ENCODE measurements around the gene CNOT6L.
A peak's percentile ranks its signal among the peaks of the same experiment; 100 is the strongest.
"Not testable (repeated sequence)": the region's sequence is repeated elsewhere in the genome, so short reads cannot be mapped to it uniquely, and the experiment has no call there.

CNOT6L gene

GRCh38 chr4:77818602-77819403 is at the start of gene CNOT6L:
TSS of gene CNOT6L (minus strand) at chr4:77819368. CDS start at chr4:77819308, 60 bp downstream.
- Histone ChIP-seq H3K9me3 (ENCODE audit: control insufficient read depth in 2 of 2, low read length in 2 of 2) (no peaks in the 10 kb centered on the region), H3K4me3 (ENCODE audit: low read length in 2 of 2) (peak within 1 kb of the TSS; percentile 92 to 97), H3K9ac (ENCODE audit: low read length in 2 of 2) (peak within 1 kb of the TSS; percentile 91 to 98), H3K27ac (ENCODE audit: low read length) (peak within 1 kb of the TSS; percentile 95), H3K4me1 (ENCODE audit: control insufficient read depth, insufficient read depth, low read length) (peaks cover 9% of the 10 kb centered on the region), H3K36me3 (ENCODE audit: control insufficient read depth in 2 of 2, insufficient read depth in 2 of 2, low read length in 2 of 2) (no peaks in the 10 kb centered on the region), H3K27me3 (ENCODE audit: control insufficient read depth in 1 of 2, insufficient read depth in 2 of 2, low read length in 2 of 2) (no peaks in the 10 kb centered on the region)

GRCh38 chr4:77865259-77865658 is 46.1 kb upstream of the CNOT6L start:
- H3K4me1 ChIP-seq (ENCODE audit: control insufficient read depth, insufficient read depth, low read length): peaks cover 4% of the 10 kb centered on the region

GRCh38 chr4:77863341-77863740 is 44.2 kb upstream of the CNOT6L start:
- not testable (repeated sequence) for H3K9me3 ChIP-seq (ENCODE audit: control insufficient read depth in 2 of 2, low read length in 2 of 2); H3K27me3 ChIP-seq (ENCODE audit: control insufficient read depth in 1 of 2, insufficient read depth in 2 of 2, low read length in 2 of 2); H3K36me3 ChIP-seq (ENCODE audit: control insufficient read depth in 2 of 2, insufficient read depth in 2 of 2, low read length in 2 of 2); H3K4me1 ChIP-seq (ENCODE audit: control insufficient read depth, insufficient read depth, low read length)
- H3K27ac ChIP-seq (ENCODE audit: low read length): peak overlapping the region; percentile 96
- peak overlapping the region; percentile 98 to 100 for H3K4me3 ChIP-seq (ENCODE audit: low read length in 2 of 2)
- H3K9ac ChIP-seq (ENCODE audit: low read length in 2 of 2): peak overlapping the region; percentile 95 to 99

More at GRCh38 chr4:77865259-77865658, 46.1 kb upstream of the CNOT6L start:
- H3K9me3 ChIP-seq (ENCODE audit: control insufficient read depth in 2 of 2, low read length in 2 of 2): no peaks in the 10 kb centered on the region
- no peaks in the 10 kb centered on the region for H3K27me3 ChIP-seq (ENCODE audit: control insufficient read depth in 1 of 2, insufficient read depth in 2 of 2, low read length in 2 of 2)
- H3K4me3 ChIP-seq (ENCODE audit: low read length in 2 of 2): no peak overlapping the region
- no peak overlapping the region for H3K9ac ChIP-seq (ENCODE audit: low read length in 2 of 2)
- H3K27ac ChIP-seq (ENCODE audit: low read length): no peak overlapping the region
- H3K36me3 ChIP-seq (ENCODE audit: control insufficient read depth in 2 of 2, insufficient read depth in 2 of 2, low read length in 2 of 2): peaks cover 0 to 4% of the 10 kb centered on the region in 2 donors

GRCh38 chr4:77862478-77863216 is 43.5 kb upstream of the CNOT6L start, which contains the start of gene MRPL1:
TSS of gene MRPL1 (plus strand) at chr4:77862830. CDS start at chr4:77862849, 19 bp downstream.
- Histone ChIP-seq H3K27me3 (ENCODE audit: control insufficient read depth in 1 of 2, insufficient read depth in 2 of 2, low read length in 2 of 2) (no peaks in the 10 kb centered on the region), H3K36me3 (ENCODE audit: control insufficient read depth in 2 of 2, insufficient read depth in 2 of 2, low read length in 2 of 2) (no peaks in the 10 kb centered on the region), H3K4me1 (ENCODE audit: control insufficient read depth, insufficient read depth, low read length) (peaks cover 4% of the 10 kb centered on the region), H3K27ac (ENCODE audit: low read length) (peak within 1 kb of the TSS; percentile 96), H3K4me3 (ENCODE audit: low read length in 2 of 2) (peak within 1 kb of the TSS; percentile 98 to 100), H3K9ac (ENCODE audit: low read length in 2 of 2) (peak within 1 kb of the TSS; percentile 95 to 99), H3K9me3 (ENCODE audit: control insufficient read depth in 2 of 2, low read length in 2 of 2) (no peaks in the 10 kb centered on the region)

- H3K27ac ChIP-seq (ENCODE audit: low read length): peak overlapping the region; percentile 96
- peak overlapping the region; percentile 95 to 99 for H3K9ac ChIP-seq (ENCODE audit: low read length in 2 of 2)
- peaks cover 4% of the 10 kb centered on the region for H3K4me1 ChIP-seq (ENCODE audit: control insufficient read depth, insufficient read depth, low read length)
- H3K4me3 ChIP-seq (ENCODE audit: low read length in 2 of 2): peak overlapping the region; percentile 98 to 100
- H3K27me3 ChIP-seq (ENCODE audit: control insufficient read depth in 1 of 2, insufficient read depth in 2 of 2, low read length in 2 of 2): no peaks in the 10 kb centered on the region
- H3K9me3 ChIP-seq (ENCODE audit: control insufficient read depth in 2 of 2, low read length in 2 of 2): no peaks in the 10 kb centered on the region
- no peaks in the 10 kb centered on the region for H3K36me3 ChIP-seq (ENCODE audit: control insufficient read depth in 2 of 2, insufficient read depth in 2 of 2, low read length in 2 of 2)
Measured at GRCh38 chr4:77861495-77861894, 42.3 kb upstream of the CNOT6L start.

GRCh38 chr4:77859256-77859655 is 40.1 kb upstream of the CNOT6L start:
- Histone ChIP-seq H3K27ac (ENCODE audit: low read length) (no peak overlapping the region), H3K9ac (ENCODE audit: low read length in 2 of 2) (no peak overlapping the region), H3K27me3 (ENCODE audit: control insufficient read depth in 1 of 2, insufficient read depth in 2 of 2, low read length in 2 of 2) (no peaks in the 10 kb centered on the region), H3K4me1 (ENCODE audit: control insufficient read depth, insufficient read depth, low read length) (peaks cover 4% of the 10 kb centered on the region), H3K4me3 (ENCODE audit: low read length in 2 of 2) (no peak overlapping the region), H3K36me3 (ENCODE audit: control insufficient read depth in 2 of 2, insufficient read depth in 2 of 2, low read length in 2 of 2) (no peaks in the 10 kb centered on the region), H3K9me3 (ENCODE audit: control insufficient read depth in 2 of 2, low read length in 2 of 2) (no peaks in the 10 kb centered on the region)

GRCh38 chr4:77856152-77856551 is 37.0 kb upstream of the CNOT6L start:
- H3K27me3 ChIP-seq (ENCODE audit: control insufficient read depth in 1 of 2, insufficient read depth in 2 of 2, low read length in 2 of 2): no peaks in the 10 kb centered on the region
- H3K9me3 ChIP-seq (ENCODE audit: control insufficient read depth in 2 of 2, low read length in 2 of 2): no peaks in the 10 kb centered on the region
- no peaks in the 10 kb centered on the region for H3K4me1 ChIP-seq (ENCODE audit: control insufficient read depth, insufficient read depth, low read length)
- H3K9ac ChIP-seq (ENCODE audit: low read length in 2 of 2): no peak overlapping the region
- H3K4me3 ChIP-seq (ENCODE audit: low read length in 2 of 2): no peak overlapping the region
- H3K27ac ChIP-seq (ENCODE audit: low read length): no peak overlapping the region
- H3K36me3 ChIP-seq (ENCODE audit: control insufficient read depth in 2 of 2, insufficient read depth in 2 of 2, low read length in 2 of 2): no peaks in the 10 kb centered on the region

GRCh38 chr4:77854431-77855111 is 35.4 kb upstream of the CNOT6L start:
- Histone ChIP-seq H3K4me1 (ENCODE audit: control insufficient read depth, insufficient read depth, low read length) (no peaks in the 10 kb centered on the region), H3K9me3 (ENCODE audit: control insufficient read depth in 2 of 2, low read length in 2 of 2) (no peaks in the 10 kb centered on the region)

GRCh38 chr4:77852892-77853495 is 33.8 kb upstream of the CNOT6L start:
- no peak overlapping the region for H3K4me3 ChIP-seq (ENCODE audit: low read length in 2 of 2)
- H3K27me3 ChIP-seq (ENCODE audit: control insufficient read depth in 1 of 2, insufficient read depth in 2 of 2, low read length in 2 of 2): no peaks in the 10 kb centered on the region
- no peaks in the 10 kb centered on the region for H3K4me1 ChIP-seq (ENCODE audit: control insufficient read depth, insufficient read depth, low read length)
- H3K27ac ChIP-seq (ENCODE audit: low read length): no peak overlapping the region
- H3K9me3 ChIP-seq (ENCODE audit: control insufficient read depth in 2 of 2, low read length in 2 of 2): no peaks in the 10 kb centered on the region
- no peaks in the 10 kb centered on the region for H3K36me3 ChIP-seq (ENCODE audit: control insufficient read depth in 2 of 2, insufficient read depth in 2 of 2, low read length in 2 of 2)
- no peak overlapping the region for H3K9ac ChIP-seq (ENCODE audit: low read length in 2 of 2)

More at GRCh38 chr4:77854431-77855111, 35.4 kb upstream of the CNOT6L start:
- no peak overlapping the region for H3K4me3 ChIP-seq (ENCODE audit: low read length in 2 of 2)
- no peak overlapping the region for H3K9ac ChIP-seq (ENCODE audit: low read length in 2 of 2)
- H3K27ac ChIP-seq (ENCODE audit: low read length): no peak overlapping the region
- no peaks in the 10 kb centered on the region for H3K36me3 ChIP-seq (ENCODE audit: control insufficient read depth in 2 of 2, insufficient read depth in 2 of 2, low read length in 2 of 2)
- H3K27me3 ChIP-seq (ENCODE audit: control insufficient read depth in 1 of 2, insufficient read depth in 2 of 2, low read length in 2 of 2): no peaks in the 10 kb centered on the region

- H3K9me3 ChIP-seq (ENCODE audit: control insufficient read depth in 2 of 2, low read length in 2 of 2): no peaks in the 10 kb centered on the region
- no peaks in the 10 kb centered on the region for H3K27me3 ChIP-seq (ENCODE audit: control insufficient read depth in 1 of 2, insufficient read depth in 2 of 2, low read length in 2 of 2)
- H3K4me3 ChIP-seq (ENCODE audit: low read length in 2 of 2): no peak overlapping the region
- H3K4me1 ChIP-seq (ENCODE audit: control insufficient read depth, insufficient read depth, low read length): no peaks in the 10 kb centered on the region
- H3K36me3 ChIP-seq (ENCODE audit: control insufficient read depth in 2 of 2, insufficient read depth in 2 of 2, low read length in 2 of 2): no peaks in the 10 kb centered on the region
- no peak overlapping the region for H3K27ac ChIP-seq (ENCODE audit: low read length)
- H3K9ac ChIP-seq (ENCODE audit: low read length in 2 of 2): no peak overlapping the region
Measured at GRCh38 chr4:77849278-77849965, 30.3 kb upstream of the CNOT6L start.
